HG03469 (cell line): ENCODE data around the gene TPSB2.
"Not testable (repeated sequence)": the region's sequence is repeated elsewhere in the genome, so short reads cannot be mapped to it uniquely, and the experiment has no call there.

Source experiments
- ATAC-seq: cut with Tn5 transposase; IDR thresholded peaks from one replicate; pipeline ENCODE4 v1.9.1; 2021; ENCODE audit warnings: mild to moderate bottlenecking, moderate library complexity, moderate number of reproducible peaks; ENCODE audit not compliant: unreplicated experiment

TPSB2 gene

DNA sequence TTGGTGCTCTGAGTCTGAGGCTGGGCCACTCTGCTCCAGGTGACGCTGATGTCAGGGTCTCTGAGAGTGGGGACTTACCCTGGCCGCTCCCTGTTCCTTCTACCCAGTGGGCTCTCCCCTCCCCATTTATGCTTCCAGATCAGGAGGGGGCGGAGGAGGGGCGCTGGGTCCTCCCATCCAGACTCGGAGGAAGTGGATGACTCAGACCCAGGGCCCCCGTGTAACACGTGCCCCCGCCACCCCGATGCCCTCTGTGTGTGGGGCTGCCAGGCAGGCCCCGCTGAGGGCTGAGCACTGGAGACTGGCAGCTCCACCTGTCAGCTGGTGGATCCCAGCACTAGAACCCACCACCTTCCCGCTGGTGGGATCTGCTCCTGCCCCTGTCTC lies at the start of gene TPSB2:
Gene TPSB2, minus strand, starts transcription at position 101 of the 387 bp plus-strand sequence. CDS start 233 bp downstream, outside the sequence.
- ATAC-seq: not testable (repeated sequence)

DNA sequence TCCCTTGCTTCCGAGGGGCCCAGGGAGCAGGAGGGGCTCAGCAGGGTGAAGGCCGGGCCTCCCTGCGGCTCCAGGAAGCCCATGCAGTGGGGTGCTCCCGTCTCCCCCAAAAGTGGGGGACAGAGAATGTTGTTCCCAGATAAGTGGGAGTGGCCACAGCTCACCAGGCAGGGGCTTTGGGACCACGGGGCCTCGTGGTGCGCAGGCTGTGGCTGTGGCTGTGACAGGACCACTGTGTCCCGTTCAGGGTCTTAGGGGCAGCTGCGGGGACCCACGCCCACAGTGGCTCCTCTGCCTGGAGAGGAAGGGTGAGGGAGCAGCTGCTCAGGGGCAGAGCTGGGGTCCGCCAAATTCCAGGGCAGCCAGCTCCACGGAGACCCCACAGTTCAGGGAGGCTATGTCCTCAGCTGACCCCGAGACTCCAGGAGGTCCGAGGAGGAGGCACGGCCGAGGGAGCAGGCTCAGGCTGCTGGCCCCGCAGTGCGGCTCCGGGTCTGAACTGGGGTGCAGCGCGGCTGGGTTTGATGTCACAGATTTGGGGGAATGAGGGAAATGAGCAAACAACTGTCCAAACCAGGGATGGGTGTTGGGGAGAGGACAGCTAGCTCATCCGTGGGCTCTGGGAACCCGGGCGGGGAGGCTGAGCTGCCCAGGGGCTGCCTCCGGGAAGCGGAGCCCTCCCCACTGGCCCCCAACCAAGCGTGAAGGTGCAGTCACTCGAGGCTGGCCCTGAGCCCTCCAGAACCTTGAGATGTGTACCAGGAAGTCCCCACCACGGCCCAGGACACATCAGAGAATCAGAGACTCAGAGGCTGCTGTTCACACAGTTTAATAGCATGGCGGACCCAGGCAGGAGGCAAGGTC lies 49.3 kb upstream of the TPSB2 start:
- ATAC-seq: no peak

DNA sequence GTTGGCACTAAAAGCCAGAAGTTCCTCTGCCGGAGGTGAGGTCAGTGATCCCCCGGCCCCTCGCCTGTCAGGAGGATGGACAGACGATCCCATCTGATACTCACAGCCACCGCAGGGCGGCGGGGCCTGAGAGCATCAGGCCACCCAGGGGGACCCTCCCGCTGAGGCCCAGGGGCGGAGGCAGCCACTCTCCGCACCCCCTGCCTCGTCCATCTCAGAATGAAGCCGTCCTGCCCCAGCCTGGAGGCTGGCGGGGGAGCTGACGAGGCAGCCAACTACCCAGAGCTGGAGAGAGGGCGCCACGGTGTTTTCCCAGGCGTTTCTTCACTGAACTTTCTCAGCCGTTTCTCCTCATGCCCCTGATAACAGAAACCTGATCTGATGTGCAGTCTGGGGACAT lies 48.5 kb upstream of the TPSB2 start:
- ATAC-seq: no peak

- ATAC-seq: no peak
Measured at GRCh38 chr16:1277617-1278282, 47.8 kb upstream of the TPSB2 start.

DNA sequence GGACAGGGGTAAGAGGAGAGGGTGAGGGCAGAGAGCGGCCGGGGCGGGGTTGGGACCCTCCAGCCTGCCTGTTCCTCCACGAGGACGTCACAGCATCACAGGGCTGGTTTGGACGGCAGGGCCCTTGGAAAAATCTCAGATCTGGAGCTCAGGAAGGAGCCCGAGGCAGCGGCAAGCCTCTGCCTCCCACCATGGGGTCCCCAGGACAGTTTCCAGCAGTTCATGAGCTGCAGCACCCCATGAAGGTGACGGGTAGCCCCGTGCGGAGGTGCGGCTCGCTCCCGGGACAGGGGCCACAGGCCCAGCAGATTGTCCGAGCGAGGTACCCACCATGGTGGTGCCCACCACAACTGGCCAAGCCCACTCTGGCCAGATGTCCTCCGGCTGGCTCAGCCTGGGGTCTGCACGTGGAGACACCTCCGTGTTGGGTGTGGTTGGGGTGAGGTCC lies 47.2 kb upstream of the TPSB2 start:
- no peak for ATAC-seq

DNA sequence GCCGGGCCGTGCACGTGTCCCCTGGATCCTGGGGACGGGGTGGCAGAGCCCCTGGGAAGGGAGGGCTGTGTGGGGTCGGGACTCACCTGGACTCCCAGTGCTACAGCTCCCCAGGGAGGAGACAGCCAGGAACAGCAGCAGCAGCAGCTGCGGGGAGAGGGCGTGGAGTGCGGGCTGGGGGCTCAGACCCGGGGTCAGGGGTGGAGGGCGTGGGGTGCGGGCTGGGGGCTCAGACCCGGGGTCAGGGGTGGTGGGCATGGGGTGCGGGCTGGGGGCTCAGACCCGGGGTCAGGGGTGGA lies 46.5 kb upstream of the TPSB2 start:
- ATAC-seq: no peak

- no peak for ATAC-seq
Measured at GRCh38 chr16:1275791-1276579, 46.0 kb upstream of the TPSB2 start.

GRCh38 chr16:1274767-1275166 lies 44.8 kb upstream of the TPSB2 start:
- no peak for ATAC-seq

- no peak for ATAC-seq
Measured at GRCh38 chr16:1273816-1274215, 43.8 kb upstream of the TPSB2 start.

- ATAC-seq: no peak
Measured at GRCh38 chr16:1272453-1273198, 42.6 kb upstream of the TPSB2 start.

DNA sequence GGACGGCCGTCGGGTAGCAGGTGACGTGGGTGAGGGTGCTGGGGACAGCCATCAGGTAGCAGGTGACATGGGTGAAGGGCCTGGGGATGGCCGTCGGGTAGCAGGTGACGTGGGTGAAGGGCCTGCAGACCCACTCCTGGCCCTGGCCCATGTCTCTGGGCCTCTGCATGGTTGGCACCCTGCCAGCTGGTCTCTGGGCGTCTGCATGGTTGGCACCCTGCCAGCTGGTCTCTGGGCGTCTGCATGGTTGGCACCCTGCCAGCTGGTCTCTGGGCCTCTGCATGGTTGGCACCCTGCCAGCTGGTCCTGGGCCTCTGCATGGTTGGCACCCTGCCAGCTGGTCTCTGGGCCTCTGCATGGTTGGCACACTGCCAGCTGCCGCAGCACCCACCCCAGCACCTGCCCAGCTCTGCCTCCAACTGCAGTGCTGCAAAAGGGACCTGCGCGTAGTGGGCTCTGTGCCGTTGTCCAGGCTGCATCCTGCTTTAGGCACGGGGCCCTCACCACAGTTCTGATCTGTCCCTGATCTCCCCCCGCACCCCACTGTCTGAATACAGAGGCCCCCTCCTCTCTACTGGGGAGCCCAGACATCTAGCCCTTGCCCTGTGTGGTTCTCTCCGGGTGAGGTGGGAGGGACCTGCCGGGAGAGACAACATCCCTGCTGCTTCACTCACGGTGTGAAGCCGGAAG lies 41.9 kb upstream of the TPSB2 start:
- not testable (repeated sequence) for ATAC-seq

GRCh38 chr16:1271380-1271723 lies 41.4 kb upstream of the TPSB2 start:
- no peak for ATAC-seq

DNA sequence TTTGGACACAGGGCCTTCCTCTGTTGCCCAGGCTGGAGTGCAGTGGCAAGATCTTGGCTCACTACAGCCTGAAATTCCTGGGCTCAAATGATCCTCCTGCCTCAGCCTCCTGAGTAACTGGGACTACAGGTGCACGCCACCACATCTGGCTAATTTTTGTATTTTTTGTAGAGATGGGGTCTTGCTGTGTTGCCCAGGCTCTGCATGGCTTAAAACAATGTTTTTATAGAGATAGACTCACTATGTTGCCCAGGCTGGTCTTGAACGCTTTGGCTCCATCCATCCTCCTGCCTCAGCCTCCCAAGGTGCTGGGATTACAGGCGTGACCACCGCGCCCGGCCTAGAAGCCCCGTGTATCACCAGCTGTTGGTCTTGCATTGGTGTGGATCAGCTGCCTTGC lies 39.4 kb upstream of the TPSB2 start:
- ATAC-seq: not testable (repeated sequence)

DNA sequence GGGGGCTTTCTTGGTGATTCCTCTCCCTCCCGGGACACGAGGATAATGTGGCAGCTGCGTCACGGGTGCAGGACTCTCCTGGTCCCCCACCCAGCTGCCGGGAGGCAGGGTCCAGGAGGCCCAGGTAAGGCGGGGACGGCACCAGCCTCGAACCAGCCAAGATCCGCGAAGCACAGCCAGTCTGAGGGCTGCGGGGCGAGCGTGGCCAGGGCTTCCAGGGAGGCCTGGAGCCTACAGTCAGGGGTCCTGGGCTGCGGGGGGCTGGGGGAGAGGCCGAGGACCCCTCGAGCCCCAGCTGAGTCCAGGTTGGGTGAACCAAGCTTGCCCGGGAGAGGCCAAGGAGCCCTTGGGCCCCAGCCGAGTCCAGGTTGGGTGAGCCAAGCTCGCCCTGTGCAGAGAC lies 35.8 kb upstream of the TPSB2 start:
- ATAC-seq: no peak

DNA sequence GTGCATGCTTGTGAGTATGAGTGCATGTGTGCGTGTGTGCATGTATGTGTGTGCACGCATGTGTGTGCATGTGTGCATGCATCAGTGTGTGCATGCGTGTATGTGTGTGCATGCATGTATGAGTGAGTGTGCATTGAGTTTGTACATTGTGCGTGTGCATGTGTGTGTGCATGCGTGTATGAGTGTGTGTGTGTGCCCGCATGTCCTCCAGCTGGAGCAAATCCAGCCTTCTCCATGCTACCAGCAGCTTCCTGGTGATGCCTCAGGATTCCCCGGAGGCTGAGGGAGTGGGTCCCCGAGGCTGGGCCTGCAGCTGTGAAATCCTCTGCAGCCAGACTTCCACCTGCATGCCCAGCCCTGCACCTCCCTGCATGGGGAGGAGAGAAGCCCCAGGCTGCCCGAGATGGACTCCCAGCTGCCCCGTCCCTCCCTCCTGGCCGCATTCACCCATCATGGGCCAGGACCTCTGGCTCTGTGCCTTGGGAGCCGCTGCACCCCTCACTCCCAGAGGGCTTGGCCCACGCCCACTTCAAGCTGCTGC lies 35.2 kb upstream of the TPSB2 start:
- ATAC-seq: no peak

GRCh38 chr16:1264345-1265089 lies 34.5 kb upstream of the TPSB2 start:
- ATAC-seq: no peak

DNA sequence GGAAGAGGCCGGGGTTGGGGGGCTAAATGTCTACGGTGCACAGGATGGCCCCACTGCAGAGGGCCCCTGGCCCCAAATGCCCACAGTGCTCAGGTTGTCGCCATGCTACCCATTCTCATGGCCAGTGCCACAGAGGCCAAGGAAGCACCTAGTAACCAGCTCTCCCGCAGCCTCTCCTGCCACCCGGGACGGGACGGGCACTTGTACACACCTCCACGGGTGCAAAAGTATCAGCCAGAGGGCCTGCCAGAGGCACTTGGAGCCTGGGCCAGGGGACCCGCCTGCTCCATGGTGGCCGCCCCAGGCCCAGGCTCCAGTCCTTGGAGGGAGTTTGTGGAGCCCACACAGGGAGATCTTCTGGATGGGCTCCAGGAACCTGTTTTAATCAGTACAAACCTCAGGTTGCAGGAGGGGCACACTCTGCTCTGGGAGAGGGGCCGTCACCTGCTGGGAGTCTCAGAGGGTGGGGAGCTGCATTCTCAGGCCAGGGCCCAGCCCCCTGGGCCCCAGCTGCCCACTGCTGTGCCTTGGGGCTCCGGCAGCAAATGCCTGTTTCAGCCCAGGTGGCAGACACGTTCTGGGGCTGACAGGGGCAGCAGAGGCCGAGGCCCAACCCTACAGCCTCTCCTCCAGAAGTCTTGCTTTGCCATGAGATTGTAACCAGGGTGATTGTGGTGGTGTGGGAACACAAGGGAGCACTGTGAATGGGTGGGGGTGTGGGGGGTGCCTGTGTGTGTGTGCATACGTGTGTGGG lies 33.8 kb upstream of the TPSB2 start:
- no peak for ATAC-seq

DNA sequence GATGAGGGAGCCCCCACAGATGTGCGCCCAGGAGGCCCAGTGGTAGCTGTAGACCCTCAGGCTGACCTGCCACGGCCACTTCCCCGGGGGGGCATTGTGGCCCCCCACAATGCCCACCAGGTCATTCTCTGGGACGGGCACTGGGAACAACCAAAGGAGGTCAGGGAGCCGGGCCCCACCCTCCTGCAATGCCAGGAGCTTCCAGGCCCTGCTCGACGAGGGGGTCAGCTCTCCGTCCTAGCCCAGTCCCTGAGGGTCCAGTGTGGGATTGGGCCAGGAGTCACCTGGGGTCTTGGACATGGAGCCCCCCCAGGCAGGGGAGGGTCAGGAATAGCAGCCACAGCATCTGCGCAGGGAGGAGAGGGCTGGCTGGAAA lies 32.9 kb upstream of the TPSB2 start:
- no peak for ATAC-seq
